GM21390 (cell line): ENCODE measurements around the gene KCNIP1.

Experiments used
- ATAC-seq: cut with Tn5 transposase; IDR thresholded peaks from one replicate; pipeline ENCODE4 v1.9.1; 2021; ENCODE audit not compliant: unreplicated experiment

The KCNIP1 gene

DNA sequence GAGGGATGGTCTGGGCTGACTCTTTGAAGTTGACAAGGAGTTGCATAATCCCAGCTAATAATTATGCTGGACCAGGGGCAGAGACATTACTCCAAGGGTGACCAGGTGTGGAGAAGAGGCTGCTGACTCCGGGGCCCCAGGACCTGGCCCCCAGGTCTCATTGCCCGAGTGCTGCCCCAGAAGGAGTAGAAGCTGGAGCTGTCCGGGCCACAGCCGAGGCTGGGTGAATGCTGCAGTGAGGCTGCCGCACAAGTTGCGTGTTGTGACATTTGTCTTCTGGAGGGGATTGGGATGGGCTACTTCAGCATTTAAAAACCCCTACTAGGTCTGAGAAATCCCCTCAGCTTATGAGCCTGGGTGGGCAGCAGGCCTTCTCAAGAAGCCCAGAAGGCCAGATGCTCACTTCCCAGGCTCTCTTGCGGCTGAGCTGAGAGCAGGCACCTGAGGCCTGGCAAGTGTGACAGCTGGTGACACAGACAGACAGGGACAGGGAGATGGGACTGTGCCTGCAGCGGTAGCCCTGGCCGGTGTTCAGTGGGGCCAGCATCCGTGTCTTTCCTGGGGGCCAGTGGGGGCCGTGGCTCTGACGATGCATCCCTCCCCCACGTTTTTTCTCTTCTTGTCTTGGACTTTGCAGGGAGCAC, 122.8 kb downstream of the KCNIP1 start:
- ATAC-seq = no peak

DNA sequence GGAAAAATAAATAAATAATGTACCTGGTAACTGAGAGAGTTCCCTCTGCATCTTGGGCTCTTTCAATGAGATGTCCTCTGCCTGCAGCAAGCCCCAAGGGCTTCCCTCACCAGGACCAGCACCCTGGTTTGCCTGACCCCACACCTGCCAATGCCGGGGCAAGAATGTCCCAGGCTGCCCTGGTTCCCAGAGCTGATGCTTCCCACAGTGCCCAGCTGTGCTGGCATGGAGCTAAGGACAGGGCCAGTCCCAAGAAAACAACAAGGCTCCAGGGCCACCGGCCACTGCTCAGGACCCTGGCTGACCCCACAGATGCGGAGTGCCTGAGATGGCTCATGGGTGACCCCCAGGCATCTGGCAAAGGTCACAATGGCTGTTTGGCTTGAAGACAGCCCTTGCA, 123.5 kb downstream of the KCNIP1 start:
- ATAC-seq = no peak

DNA sequence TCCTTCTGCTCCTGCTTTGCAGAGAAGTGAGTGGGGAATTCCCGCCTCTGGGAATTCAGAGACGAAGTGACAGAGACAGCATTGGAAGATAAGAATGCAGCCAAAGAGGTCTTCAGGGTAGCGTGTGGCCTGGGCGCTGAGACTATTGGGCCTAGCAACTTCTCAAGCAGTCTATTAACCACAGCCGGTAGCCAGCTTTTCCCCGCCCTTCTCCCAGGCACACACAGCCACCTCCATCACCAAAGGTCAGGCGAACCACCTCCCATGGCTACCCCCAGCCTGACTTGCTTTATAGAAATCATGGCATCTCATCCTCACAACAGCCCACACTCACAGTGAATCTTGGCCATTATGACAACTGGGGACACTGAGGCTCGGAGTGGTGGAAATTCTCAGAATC, 124.2 kb downstream of the KCNIP1 start:
- ATAC-seq = no peak

GRCh38 chr5:170628691-170629565, 125.1 kb downstream of the KCNIP1 start:
- ATAC-seq = no peak

DNA sequence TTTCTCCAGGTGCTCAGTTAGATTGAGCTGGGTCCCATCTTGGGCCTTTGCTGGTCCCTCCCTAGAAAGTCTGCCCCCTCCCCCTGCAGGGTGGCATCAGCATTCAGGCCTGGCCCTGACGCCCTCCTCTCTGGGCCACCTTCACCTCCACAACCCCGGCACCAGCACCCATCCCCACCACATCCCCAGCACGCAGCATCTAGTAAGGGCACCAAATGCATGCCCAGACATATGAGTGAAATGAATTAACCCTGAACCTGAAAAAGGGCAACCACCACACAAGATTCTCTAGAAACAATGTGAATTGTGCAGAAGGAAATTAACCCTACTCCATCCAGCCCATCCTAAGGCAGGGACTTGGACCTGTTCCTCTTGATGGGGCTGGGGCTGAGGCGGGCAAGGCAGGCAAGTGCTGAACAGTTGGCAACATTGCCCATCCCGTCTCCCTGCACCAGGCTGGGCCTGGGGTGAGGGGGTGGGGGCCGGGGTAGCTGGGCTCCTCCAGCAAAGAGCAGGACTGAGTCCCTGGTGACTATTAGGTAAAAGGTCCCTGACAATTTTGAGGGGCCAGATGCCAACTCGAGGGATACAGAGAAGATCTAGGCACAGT, 125.9 kb downstream of the KCNIP1 start:
- ATAC-seq = no peak

DNA sequence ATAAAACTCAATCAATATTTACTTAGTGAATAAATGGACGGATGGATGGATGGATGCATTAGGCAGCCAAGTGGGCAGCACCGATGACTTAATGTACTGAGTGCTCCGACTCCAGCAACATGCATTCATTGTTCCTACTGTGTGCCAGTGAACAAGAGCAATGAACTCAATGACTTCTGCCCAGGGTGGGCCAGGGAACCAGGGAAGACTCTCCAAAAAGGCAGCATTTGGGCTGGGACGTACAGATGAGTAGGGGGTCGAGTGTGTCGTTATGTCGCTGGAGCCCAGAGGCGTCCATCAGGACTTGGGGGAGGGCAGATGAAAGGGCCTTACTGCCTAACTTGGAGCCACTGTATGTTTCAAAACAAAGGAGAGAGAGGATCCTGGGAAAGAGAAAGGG, 126.4 kb downstream of the KCNIP1 start:
- ATAC-seq = no peak

GRCh38 chr5:170630711-170631141, 126.9 kb downstream of the KCNIP1 start:
- no peak for ATAC-seq

DNA sequence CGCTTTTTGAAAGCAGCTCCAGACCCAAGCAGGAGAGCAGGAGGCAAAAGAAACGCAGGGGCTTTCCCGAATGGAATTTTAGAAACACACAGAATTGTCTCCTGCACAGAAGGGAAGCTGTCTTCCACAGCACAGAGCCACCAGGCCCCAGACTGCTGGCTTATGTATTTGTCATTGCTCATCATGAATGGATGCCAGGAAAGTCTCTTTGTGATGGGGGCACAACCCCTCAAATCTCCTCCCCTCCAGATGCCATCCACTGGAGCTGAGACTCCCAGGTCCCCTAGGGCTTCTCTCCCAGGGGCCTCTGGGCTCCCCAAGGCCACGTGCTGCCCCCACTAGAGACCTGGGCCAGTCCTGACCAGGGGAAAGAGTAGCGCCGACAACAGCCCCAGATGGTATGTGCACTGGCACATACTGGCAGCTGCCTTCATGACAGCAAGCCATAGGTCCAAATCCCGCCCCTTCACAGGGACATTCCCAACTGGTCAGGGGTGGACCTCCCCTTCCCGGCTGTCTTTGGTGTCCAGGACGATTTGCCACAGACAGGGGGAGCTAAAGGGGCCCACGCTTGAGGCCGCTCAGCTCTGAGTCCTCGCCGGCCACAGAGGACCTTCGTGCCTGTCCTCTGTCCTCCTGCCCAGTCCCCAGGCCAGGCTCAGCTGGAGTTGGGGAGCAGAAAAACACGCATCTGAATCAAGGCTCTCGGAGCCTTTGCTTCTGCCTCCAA, 127.8 kb downstream of the KCNIP1 start:
- ATAC-seq = no peak

DNA sequence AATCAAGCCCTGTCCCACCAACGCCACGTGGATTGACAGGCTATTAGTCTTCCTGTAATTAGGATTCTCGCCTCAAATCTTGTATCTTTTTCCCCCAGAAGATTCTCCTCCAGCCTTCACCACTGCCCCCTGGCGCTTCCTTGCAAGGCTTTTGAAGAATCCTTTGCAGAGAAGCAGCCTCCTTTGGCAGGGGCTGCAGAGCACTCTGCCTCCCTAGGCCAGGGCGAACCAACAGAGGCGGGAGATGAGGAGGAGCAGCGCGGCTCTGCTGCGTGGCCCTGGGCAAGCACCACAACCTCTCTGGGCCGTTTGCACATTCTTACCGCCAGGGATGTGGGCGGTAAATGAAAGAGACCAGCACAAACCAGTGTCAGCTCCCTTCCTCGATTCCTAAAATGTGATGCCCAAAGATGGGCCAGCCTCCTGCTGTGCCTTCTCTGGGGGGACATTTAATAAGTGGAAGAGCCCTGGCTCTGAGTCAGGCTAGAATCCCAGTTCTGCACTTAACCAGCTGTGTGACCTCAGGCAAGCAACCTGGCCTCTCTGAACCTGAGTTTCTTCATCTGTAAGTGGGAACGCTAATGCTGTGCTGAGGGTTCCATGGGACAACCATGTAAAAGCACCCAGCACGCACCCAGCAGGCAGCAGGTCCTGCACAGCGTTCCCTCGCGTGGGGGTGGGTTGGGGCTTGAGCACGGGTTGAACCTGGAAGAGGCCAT, 128.6 kb downstream of the KCNIP1 start:
- no peak for ATAC-seq

- peak; percentile 59 for ATAC-seq
Observed at GRCh38 chr5:170632985-170633234, 129.1 kb downstream of the KCNIP1 start.

DNA sequence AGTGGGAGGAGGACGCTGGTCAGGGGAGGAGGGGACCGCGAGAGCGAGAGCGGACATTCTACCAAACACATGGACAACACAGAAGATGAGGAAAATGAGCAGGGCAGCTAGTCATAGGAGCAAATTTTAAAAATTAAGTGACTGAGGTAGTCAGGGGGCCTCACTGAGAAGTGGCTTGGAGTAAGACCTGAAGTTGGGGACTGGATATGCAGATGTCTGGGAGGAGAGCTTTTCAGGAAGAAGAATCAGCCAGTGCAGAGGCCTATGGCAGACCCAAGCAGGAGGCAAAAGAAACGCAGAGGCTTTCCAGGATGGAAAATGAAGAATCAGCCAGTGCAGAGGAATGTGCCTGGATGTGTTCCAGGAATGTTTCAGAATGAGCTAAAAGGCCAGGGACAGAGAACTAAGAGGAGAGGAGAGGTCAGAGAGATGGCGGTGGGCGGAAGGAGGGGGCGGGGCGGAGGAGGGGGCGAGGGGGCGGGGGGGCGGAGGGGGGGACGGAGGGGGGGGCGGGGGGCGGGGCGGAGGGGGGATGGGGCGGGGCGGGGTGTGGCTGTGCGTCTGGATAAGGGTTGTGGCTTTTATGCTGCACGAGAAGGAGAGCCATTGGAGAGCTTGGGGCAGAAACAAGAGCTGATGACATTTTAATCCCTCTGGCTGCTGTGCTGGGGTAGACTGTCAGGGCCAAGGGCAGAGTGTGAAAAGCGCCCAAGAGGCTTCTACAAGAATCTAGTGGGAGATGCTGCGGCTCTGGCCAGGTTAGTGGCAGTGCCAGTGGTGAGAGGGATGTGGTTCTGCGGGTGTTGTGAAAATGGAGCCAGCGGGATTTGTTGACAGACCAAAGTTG, 129.6 kb downstream of the KCNIP1 start:
- ATAC-seq = peak; percentile 15

DNA sequence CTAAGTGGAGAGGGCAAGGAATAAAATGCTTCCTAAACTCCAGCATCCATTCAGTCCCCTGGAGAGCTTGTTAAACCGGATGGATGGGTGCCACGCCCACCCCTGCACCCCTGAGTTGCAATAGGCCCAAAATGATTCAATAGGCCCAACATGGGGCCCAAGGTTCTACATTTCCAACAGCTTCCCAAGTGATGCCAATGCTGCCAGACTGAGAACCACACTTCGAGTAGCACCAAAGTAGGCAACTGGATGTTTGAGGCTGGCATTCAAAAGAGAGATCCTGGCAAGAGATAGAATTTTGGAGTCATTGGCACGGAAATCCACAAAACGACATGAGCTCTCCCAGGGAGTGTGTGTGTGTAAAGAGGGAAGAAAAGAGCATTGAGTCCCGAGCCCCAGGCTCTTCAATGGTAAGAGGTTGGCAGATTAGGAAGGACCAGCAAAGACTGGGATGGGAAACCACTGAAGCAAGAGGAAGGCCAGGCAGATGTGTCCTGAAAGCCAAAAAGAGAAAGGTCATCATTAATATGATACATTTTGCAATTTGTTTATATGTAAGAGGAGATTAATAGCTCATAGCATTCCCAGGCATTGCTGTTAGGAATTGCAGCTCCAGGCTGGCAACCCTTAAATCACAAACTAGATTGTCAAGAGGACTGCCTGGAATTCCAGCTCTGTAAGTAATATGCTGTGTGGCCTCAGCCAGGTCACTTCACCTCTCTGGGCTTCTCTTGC, 130.6 kb downstream of the KCNIP1 start:
- no peak for ATAC-seq

- ATAC-seq = no peak
Observed at GRCh38 chr5:170635706-170636105, 131.9 kb downstream of the KCNIP1 start.

DNA sequence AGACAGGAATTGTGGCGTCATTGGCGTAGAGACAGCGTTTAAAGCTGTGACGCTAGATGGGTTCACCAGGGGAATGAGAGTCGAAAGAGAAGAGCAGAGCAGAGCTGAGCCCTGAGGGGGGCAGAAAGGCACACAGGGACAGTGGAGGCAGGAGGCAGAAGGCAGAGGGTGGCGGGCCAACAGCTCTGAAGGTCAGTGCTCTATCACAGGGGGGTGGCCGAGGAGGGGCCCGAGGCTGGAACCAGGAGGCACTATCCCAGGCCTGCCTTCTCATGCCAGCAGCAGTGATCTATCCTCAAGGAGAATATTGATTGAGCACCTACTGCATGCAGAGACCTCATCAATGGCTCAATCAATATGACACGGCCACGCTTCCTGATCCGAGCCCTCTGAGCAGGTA, 132.4 kb downstream of the KCNIP1 start:
- no peak for ATAC-seq

- no peak for ATAC-seq
Observed at GRCh38 chr5:170636801-170637477, 133.1 kb downstream of the KCNIP1 start.

DNA sequence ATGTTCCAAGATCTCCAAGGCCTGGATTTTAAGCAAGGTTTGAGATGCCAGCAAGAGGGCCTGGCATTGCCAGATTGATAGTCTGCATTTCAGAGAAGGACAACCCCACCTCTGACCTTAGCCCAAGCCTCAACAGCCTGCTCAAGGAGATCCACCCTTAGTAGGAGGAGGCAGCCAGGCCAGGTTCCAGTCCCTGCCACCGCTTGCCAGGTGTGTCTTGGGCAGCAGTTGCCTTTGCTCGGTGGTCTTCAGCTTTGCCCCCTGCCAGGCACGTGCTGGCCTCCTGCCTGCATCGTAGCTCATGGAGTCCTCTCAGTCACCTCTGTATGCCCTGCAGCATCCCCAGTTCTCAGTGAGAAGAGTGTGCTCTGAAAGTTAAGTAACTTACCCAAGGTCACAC, 134.2 kb downstream of the KCNIP1 start:
- no peak for ATAC-seq

DNA sequence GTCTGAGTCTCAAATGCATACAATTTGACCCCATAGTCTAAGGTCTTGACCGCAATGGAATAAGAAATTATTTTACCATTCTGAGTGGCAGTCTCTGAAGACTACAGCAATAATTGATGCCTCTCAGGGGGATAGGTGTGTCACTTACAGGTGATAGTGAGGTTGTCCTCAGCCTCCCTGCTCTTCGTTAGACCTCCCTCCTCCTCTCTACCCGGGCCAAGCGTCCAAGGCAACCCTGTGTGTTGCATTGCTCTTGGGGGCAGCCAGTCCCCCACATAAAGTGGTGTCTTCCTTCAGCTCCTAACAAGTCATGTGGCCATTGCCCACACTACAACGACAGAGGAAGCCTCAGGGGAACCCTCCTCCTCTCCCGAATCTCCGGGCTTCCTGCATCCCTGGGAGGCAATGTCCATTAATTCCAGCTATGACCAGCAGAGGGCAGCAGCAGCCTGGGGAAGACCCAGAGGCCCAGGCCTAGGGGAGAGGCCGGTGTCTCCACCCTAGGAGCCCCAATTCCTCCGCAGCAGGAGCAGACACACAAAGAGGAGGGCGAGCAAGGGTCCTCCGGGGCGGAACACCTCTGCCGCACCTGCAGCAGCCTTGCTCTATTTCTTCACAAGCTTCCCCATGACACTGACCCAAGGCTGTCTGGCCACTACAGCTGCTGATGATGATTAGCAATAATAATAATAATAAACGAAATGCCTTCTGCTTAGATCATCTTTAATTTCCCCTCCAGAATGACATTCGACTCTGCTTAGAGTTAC, 134.8 kb downstream of the KCNIP1 start:
- peak; percentile 85 for ATAC-seq
